ENCODE results near the gene ZBTB20. TPM values are rescaled to one million over a fixed set of nuclear protein-coding genes. Genes with fewer than 3 reads are reported as not detected.

The ZBTB20 gene
- total RNA-seq, 6 experiments from 2014 or later, result 8.0 to 14.1 (median 10.4) TPM

GRCh38 chr3:114632757-114633424 is 514.2 kb downstream of the ZBTB20 start:
- Mint-ChIP-seq H3K27ac (no peak overlapping the region), H3K4me1 (ENCODE audit: low read depth) (peaks cover 10% of the 10 kb centered on the region), H3K9me3 (peaks cover 12% of the 10 kb centered on the region), H3K27me3 (ENCODE audit: insufficient read depth) (peaks cover 3% of the 10 kb centered on the region; the same call in 1 of the 2 replicates), H3K4me3 (no peak overlapping the region), H3K36me3 (ENCODE audit: low read depth) (peaks cover 17% of the 10 kb centered on the region)
- no peak for DNase-seq
- no peak for TF ChIP-seq CTCF (IDR thresholded peaks at IDR 0.05)

GRCh38 chr3:114627770-114628169 is 519.3 kb downstream of the ZBTB20 start:
- H3K4me3 Mint-ChIP-seq, result no peak overlapping the region
- H3K36me3 Mint-ChIP-seq (ENCODE audit: low read depth), result no peaks in the 10 kb centered on the region
- no peaks in the 10 kb centered on the region for H3K9me3 Mint-ChIP-seq
- H3K27ac Mint-ChIP-seq, result peak overlapping the region; percentile 63
- no peak for TF ChIP-seq CTCF (IDR thresholded peaks at IDR 0.05)
- H3K27me3 Mint-ChIP-seq (ENCODE audit: insufficient read depth), result peaks cover 3% of the 10 kb centered on the region; the same call in 1 of the 2 replicates
- peak; percentile 48 for DNase-seq
- peaks cover 60% of the 10 kb centered on the region for H3K4me1 Mint-ChIP-seq (ENCODE audit: low read depth)

- H3K36me3 Mint-ChIP-seq (ENCODE audit: low read depth), result no peaks in the 10 kb centered on the region
- H3K27me3 Mint-ChIP-seq (ENCODE audit: insufficient read depth), result peaks cover 3% of the 10 kb centered on the region; the same call in 1 of the 2 replicates
- H3K9me3 Mint-ChIP-seq, result no peaks in the 10 kb centered on the region
- no peak overlapping the region for H3K4me3 Mint-ChIP-seq
- no peak for DNase-seq
- H3K27ac Mint-ChIP-seq, result peak overlapping the region; percentile 38
- no peak for TF ChIP-seq CTCF (IDR thresholded peaks at IDR 0.05)
- peaks cover 71% of the 10 kb centered on the region for H3K4me1 Mint-ChIP-seq (ENCODE audit: low read depth)
These were observed 520.3 kb downstream of the ZBTB20 start for GRCh38 chr3:114626751-114627150.

GRCh38 chr3:114624571-114625181 is 522.4 kb downstream of the ZBTB20 start:
- peak overlapping the region; percentile 93 for H3K4me3 Mint-ChIP-seq
- H3K36me3 Mint-ChIP-seq (ENCODE audit: low read depth), result peaks cover 3% of the 10 kb centered on the region; the same call in 1 of the 2 replicates
- H3K4me1 Mint-ChIP-seq (ENCODE audit: low read depth), result peaks cover 72% of the 10 kb centered on the region
- H3K27me3 Mint-ChIP-seq (ENCODE audit: insufficient read depth), result peaks cover 3% of the 10 kb centered on the region; the same call in 1 of the 2 replicates
- H3K27ac Mint-ChIP-seq, result peak overlapping the region; percentile 98
- DNase-seq, result peak; percentile 97
- TF ChIP-seq CTCF (IDR thresholded peaks at IDR 0.05), result no peak
- no peaks in the 10 kb centered on the region for H3K9me3 Mint-ChIP-seq

GRCh38 chr3:114624047-114624445 is 523.0 kb downstream of the ZBTB20 start:
- Mint-ChIP-seq H3K4me3 (peak overlapping the region; percentile 93), H3K4me1 (ENCODE audit: low read depth) (peaks cover 72% of the 10 kb centered on the region), H3K36me3 (ENCODE audit: low read depth) (peaks cover 4% of the 10 kb centered on the region; the same call in 1 of the 2 replicates), H3K27ac (peak overlapping the region; percentile 98), H3K9me3 (no peaks in the 10 kb centered on the region), H3K27me3 (ENCODE audit: insufficient read depth) (peaks cover 3% of the 10 kb centered on the region; the same call in 1 of the 2 replicates)
- peak; percentile 18 for DNase-seq
- no peak for TF ChIP-seq CTCF (IDR thresholded peaks at IDR 0.05)

Measured in HFFc6 (cell line).